Activated CD8-positive, alpha-beta T cell treated with anti-CD3 and anti-CD28 coated beads for 36 hours (primary cell): ENCODE measurements around the gene CHST1. TPM values are rescaled to one million over a fixed set of nuclear protein-coding genes. Genes with fewer than 3 reads are reported as not detected.

Source experiments
- ATAC-seq: fragments of 200-7000 bp; cut with Tn5 transposase; one replicate; pipeline ENCODE4 v1.10.0; 2021; ENCODE audit warnings: mild to moderate bottlenecking, moderate library complexity
- CTCF ChIA-PET: fragments of 350-600 bp; sonication (Branson Sonifier 250); formaldehyde crosslinking; loops from one replicate; lab custom pipeline; 2021; ENCODE audit warnings: antibody characterized with exemption; lab: Charles Lee
- POLR2A ChIA-PET: fragments of 350-600 bp; sonication (Branson Sonifier 250); formaldehyde crosslinking; loops from one replicate; lab custom pipeline; 2021; ENCODE audit warnings: antibody characterized with exemption; lab: Charles Lee
- DNase-seq: peaks from one replicate; pipeline ENCODE4 v3.0.0-alpha.2; 2020
- H3K27ac Mint-ChIP-seq: one replicate; pipeline ENCODE4 v1.8.0; 2021; ENCODE audit warnings: mild to moderate bottlenecking, mixed read lengths
- H3K27me3 Mint-ChIP-seq: one replicate; pipeline ENCODE4 v1.8.0; 2021; ENCODE audit warnings: mixed read lengths
- H3K36me3 Mint-ChIP-seq: one replicate; pipeline ENCODE4 v1.8.0; 2021; ENCODE audit warnings: low read depth, mixed read lengths
- H3K4me1 Mint-ChIP-seq: one replicate; pipeline ENCODE4 v1.8.0; 2021; ENCODE audit warnings: low read depth, mixed read lengths
- H3K4me3 Mint-ChIP-seq: one replicate; pipeline ENCODE4 v1.8.0; 2021; ENCODE audit warnings: mild to moderate bottlenecking, moderate library complexity, mixed read lengths
- H3K9me3 Mint-ChIP-seq: one replicate; pipeline ENCODE4 v1.8.0; 2021; ENCODE audit warnings: mixed read lengths
- intact Hi-C: fragments of 100-400 bp; cut with micrococcal nuclease; formaldehyde crosslinking; loops from one replicate; pipeline ENCODE4 v1.10.0; 2022
- microRNA-seq: library from miRNA; unstranded; fragments of <30 nt; microRNA quantifications from one replicate; pipeline ENCODE4 v1.2.0, GENCODE V29; 2022; ENCODE audit warnings: borderline microRNAs expressed, borderline replicate concordance
- total RNA-seq, 2 experiments: library from RNA; stranded (reverse); gene quantifications; one replicate each; pipeline ENCODE4 v1.2.3, GENCODE V29; 2021
- TF ChIP-seq, protein P1 (sequence below): fragments of 200-600 bp; IDR thresholded peaks from one replicate; pipeline ENCODE4 v1.8.0; 2022; ENCODE audit warnings: antibody characterized with exemption, mild to moderate bottlenecking

The CHST1 gene
- total RNA-seq, 2 experiments from 2014 or later: not detected

- Mint-ChIP-seq H3K27ac (no peak overlapping the region), H3K4me1 (no peaks in the 10 kb centered on the region), H3K4me3 (no peak overlapping the region), H3K27me3 (peaks cover 25% of the 10 kb centered on the region), H3K36me3 (no peaks in the 10 kb centered on the region), H3K9me3 (no peaks in the 10 kb centered on the region)
- CTCF ChIA-PET: no interaction called here
- intact Hi-C loops: no loop called here
- TF ChIP-seq, protein P1, sequence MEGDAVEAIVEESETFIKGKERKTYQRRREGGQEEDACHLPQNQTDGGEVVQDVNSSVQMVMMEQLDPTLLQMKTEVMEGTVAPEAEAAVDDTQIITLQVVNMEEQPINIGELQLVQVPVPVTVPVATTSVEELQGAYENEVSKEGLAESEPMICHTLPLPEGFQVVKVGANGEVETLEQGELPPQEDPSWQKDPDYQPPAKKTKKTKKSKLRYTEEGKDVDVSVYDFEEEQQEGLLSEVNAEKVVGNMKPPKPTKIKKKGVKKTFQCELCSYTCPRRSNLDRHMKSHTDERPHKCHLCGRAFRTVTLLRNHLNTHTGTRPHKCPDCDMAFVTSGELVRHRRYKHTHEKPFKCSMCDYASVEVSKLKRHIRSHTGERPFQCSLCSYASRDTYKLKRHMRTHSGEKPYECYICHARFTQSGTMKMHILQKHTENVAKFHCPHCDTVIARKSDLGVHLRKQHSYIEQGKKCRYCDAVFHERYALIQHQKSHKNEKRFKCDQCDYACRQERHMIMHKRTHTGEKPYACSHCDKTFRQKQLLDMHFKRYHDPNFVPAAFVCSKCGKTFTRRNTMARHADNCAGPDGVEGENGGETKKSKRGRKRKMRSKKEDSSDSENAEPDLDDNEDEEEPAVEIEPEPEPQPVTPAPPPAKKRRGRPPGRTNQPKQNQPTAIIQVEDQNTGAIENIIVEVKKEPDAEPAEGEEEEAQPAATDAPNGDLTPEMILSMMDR: no peak
- ATAC-seq (no peak), DNase-seq (no peak)
- POLR2A ChIA-PET: no interaction called here
Measured at GRCh38 chr11:45605051-45605450, 60.4 kb downstream of the CHST1 start.

GRCh38 chr11:45603946-45604682, 61.3 kb downstream of the CHST1 start:
- DNase-seq (no peak), ATAC-seq (no peak)
- TF ChIP-seq, protein P1: no peak
- CTCF ChIA-PET: interaction anchor here (1.0 kb wide), 1 partner anchor 51 kb away, joined by 3 read pairs; no protein-coding TSS in a partner anchor
- H3K36me3 Mint-ChIP-seq: no peaks in the 10 kb centered on the region
- H3K27ac Mint-ChIP-seq: no peak overlapping the region
- POLR2A ChIA-PET: interaction anchor here (0.6 to 0.7 kb wide), 2 partner anchors 134 to 168 kb away, joined by 3 to 4 read pairs; no protein-coding TSS in a partner anchor
- H3K27me3 Mint-ChIP-seq: peaks cover 22% of the 10 kb centered on the region
- no peaks in the 10 kb centered on the region for H3K9me3 Mint-ChIP-seq
- H3K4me1 Mint-ChIP-seq: no peaks in the 10 kb centered on the region
- no peak overlapping the region for H3K4me3 Mint-ChIP-seq
- intact Hi-C loops: no loop called here

GRCh38 chr11:45599161-45599943, 66.1 kb downstream of the CHST1 start:
- Mint-ChIP-seq H3K27ac (no peak overlapping the region), H3K36me3 (no peaks in the 10 kb centered on the region), H3K4me1 (no peaks in the 10 kb centered on the region), H3K27me3 (peaks cover 14% of the 10 kb centered on the region), H3K9me3 (no peaks in the 10 kb centered on the region), H3K4me3 (no peak overlapping the region)
- intact Hi-C loops: no loop called here
- POLR2A ChIA-PET: interaction anchor here (0.6 kb wide), 1 partner anchor 231 kb away, joined by 3 read pairs; no protein-coding TSS in a partner anchor
- TF ChIP-seq, protein P1: no peak
- CTCF ChIA-PET: no interaction called here
- ATAC-seq (no peak), DNase-seq (no peak)

Small RNA genes within 50 kb of the gene (microRNA-seq; reads per million reads assigned to microRNA genes)
- not detected for gene MIR7154

Other genes with a start within 250 kb of the CHST1 start
- 1 to 10 TPM; 9.3 to 9.4 TPM for gene SLC35C1, start 139.5 kb upstream of the CHST1 start, total RNA-seq
- 10 to 100 TPM; 12.3 to 15.7 TPM for gene CRY2, start 181.9 kb upstream of the CHST1 start, total RNA-seq
- gene MAPK8IP1, start 220.0 kb upstream of the CHST1 start, total RNA-seq: 1 to 10 TPM; 1.4 to 1.8 TPM
- under 1 TPM; 0.43 to 0.72 TPM for gene FREY1, start 241.6 kb upstream of the CHST1 start, total RNA-seq